ENCODE results near the gene ANKS1A.

ANKS1A gene

DNA sequence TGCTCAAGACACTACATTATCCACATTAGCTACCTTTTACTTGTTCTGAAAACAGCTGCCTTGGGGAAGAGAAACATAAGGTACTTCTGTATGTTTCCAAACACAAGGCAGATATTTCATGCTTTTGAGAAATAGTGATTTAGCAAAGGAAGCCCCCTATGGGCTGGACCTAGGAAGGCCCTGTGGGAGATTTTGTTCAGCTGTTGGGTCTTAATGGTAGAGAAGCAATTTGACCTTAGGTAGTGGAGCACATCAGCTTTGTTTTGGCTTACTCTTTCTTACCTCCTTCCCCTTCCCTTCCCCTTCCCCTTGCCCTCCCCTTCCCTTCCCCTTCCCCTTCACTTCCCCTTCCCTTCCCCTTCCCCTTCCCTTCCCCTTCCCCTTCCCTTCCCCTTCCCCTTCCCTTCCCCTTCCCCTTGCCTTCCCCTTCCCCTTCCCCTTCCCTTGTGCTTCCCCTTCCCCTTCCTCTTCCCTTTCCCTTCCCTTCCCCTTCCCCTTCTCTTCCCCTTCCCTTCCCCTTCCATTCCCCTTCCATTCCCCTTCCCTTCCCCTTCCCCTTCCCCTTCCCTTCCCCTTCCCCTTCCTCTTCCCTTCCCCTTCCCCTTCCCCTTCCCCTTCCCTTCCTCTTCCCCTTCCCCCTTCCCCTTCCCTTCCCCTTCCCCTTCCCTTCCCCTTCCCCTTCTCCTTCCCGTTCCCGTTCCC is 84.6 kb downstream of the ANKS1A start:
- TF ChIP-seq, protein P1, sequence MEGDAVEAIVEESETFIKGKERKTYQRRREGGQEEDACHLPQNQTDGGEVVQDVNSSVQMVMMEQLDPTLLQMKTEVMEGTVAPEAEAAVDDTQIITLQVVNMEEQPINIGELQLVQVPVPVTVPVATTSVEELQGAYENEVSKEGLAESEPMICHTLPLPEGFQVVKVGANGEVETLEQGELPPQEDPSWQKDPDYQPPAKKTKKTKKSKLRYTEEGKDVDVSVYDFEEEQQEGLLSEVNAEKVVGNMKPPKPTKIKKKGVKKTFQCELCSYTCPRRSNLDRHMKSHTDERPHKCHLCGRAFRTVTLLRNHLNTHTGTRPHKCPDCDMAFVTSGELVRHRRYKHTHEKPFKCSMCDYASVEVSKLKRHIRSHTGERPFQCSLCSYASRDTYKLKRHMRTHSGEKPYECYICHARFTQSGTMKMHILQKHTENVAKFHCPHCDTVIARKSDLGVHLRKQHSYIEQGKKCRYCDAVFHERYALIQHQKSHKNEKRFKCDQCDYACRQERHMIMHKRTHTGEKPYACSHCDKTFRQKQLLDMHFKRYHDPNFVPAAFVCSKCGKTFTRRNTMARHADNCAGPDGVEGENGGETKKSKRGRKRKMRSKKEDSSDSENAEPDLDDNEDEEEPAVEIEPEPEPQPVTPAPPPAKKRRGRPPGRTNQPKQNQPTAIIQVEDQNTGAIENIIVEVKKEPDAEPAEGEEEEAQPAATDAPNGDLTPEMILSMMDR (conservative IDR thresholded peaks at IDR 0.05; ENCODE audit: low read depth, low read length): no peak
- no peak overlapping the region for H2AFZ ChIP-seq (ENCODE audit: low read depth)
- no peaks in the 10 kb centered on the region for H3K79me2 ChIP-seq (ENCODE audit: insufficient read depth, low read depth)
- H3K36me3 ChIP-seq (ENCODE audit: insufficient read depth): no peaks in the 10 kb centered on the region
- no peak overlapping the region for H3K4me3 ChIP-seq (IDR thresholded peaks at IDR 0.05; ENCODE audit: insufficient read depth, low read depth, low read length)
- no peaks in the 10 kb centered on the region for H3K27me3 ChIP-seq (ENCODE audit: insufficient read depth, low read depth)
- H3K4me1 ChIP-seq (ENCODE audit: low read depth, poor library complexity, severe bottlenecking): peaks cover 9% of the 10 kb centered on the region
- no peak overlapping the region for H3K9ac ChIP-seq
- no peak overlapping the region for H3K4me2 ChIP-seq
- no peak overlapping the region for H3K27ac ChIP-seq
- no peaks in the 10 kb centered on the region for H4K20me1 ChIP-seq (ENCODE audit: insufficient read depth)

DNA sequence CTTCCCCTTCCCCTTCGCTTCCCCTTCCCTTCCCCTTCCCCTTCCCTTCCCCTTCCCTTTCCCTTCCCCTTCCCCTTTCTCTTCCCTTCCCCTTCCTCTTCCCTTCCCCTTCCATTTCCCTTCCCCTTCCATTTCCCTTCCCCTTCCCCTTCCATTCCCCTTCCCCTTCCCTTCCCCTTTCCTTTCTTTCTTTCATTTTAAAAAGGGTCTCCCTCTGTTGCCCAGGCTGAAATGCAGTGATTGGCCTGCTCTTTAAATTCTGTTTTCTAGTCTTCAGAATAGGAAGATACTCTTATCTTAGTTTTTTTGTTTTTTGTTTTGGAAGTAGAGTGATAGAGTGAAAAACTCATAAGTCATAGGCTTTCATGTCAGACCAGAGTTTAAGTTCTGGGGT is 85.2 kb downstream of the ANKS1A start:
- Histone ChIP-seq H3K36me3 (ENCODE audit: insufficient read depth) (no peaks in the 10 kb centered on the region), H3K4me1 (ENCODE audit: low read depth, poor library complexity, severe bottlenecking) (peaks cover 11% of the 10 kb centered on the region), H4K20me1 (ENCODE audit: insufficient read depth) (no peaks in the 10 kb centered on the region), H3K4me2 (no peak overlapping the region), H3K79me2 (ENCODE audit: insufficient read depth, low read depth) (no peaks in the 10 kb centered on the region), H3K27ac (no peak overlapping the region), H3K9ac (no peak overlapping the region), H2AFZ (ENCODE audit: low read depth) (no peak overlapping the region), H3K4me3 (IDR thresholded peaks at IDR 0.05; ENCODE audit: insufficient read depth, low read depth, low read length) (no peak overlapping the region), H3K27me3 (ENCODE audit: insufficient read depth, low read depth) (no peaks in the 10 kb centered on the region)
- TF ChIP-seq, protein P1 (conservative IDR thresholded peaks at IDR 0.05; ENCODE audit: low read depth, low read length): no peak

- no peaks in the 10 kb centered on the region for H3K36me3 ChIP-seq (ENCODE audit: insufficient read depth)
Measured at GRCh38 chr6:34976239-34976638, 87.2 kb downstream of the ANKS1A start.

DNA sequence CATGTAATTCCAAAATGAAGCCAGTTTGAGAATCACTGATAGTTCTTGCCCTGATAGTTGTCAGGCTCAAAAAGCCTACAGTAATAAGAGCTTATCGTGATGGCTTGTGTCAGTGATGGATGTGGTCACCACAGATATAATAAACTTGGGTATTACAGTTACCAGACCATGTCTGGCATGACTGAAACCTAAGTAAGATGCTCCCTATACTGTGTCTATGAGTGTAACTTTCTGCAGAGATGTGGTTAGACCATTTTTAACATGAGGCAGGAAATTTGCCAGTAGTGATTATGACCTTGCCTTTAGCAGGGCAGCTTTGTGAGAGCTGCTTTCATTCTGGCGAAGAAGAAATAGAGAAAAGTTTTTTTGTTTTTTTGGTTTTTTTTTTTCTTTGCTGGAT is 90.2 kb downstream of the ANKS1A start:
- Histone ChIP-seq H3K27ac (no peak overlapping the region), H3K4me2 (no peak overlapping the region), H3K79me2 (ENCODE audit: insufficient read depth, low read depth) (no peaks in the 10 kb centered on the region), H4K20me1 (ENCODE audit: insufficient read depth) (no peaks in the 10 kb centered on the region), H2AFZ (ENCODE audit: low read depth) (no peak overlapping the region), H3K4me3 (IDR thresholded peaks at IDR 0.05; ENCODE audit: insufficient read depth, low read depth, low read length) (no peak overlapping the region), H3K27me3 (ENCODE audit: insufficient read depth, low read depth) (no peaks in the 10 kb centered on the region), H3K4me1 (ENCODE audit: low read depth, poor library complexity, severe bottlenecking) (peaks cover 21% of the 10 kb centered on the region), H3K36me3 (ENCODE audit: insufficient read depth) (no peaks in the 10 kb centered on the region), H3K9ac (no peak overlapping the region)
- TF ChIP-seq, protein P1 (conservative IDR thresholded peaks at IDR 0.05; ENCODE audit: low read depth, low read length): no peak

More at GRCh38 chr6:34976239-34976638, 87.2 kb downstream of the ANKS1A start:
- Histone ChIP-seq H2AFZ (ENCODE audit: low read depth) (no peak overlapping the region), H4K20me1 (ENCODE audit: insufficient read depth) (no peaks in the 10 kb centered on the region), H3K9ac (no peak overlapping the region), H3K4me1 (ENCODE audit: low read depth, poor library complexity, severe bottlenecking) (peaks cover 5% of the 10 kb centered on the region), H3K4me2 (no peak overlapping the region), H3K27ac (no peak overlapping the region), H3K4me3 (IDR thresholded peaks at IDR 0.05; ENCODE audit: insufficient read depth, low read depth, low read length) (no peak overlapping the region), H3K79me2 (ENCODE audit: insufficient read depth, low read depth) (no peaks in the 10 kb centered on the region), H3K27me3 (ENCODE audit: insufficient read depth, low read depth) (no peaks in the 10 kb centered on the region)
- TF ChIP-seq, protein P1 (conservative IDR thresholded peaks at IDR 0.05; ENCODE audit: low read depth, low read length): no peak

Measured in KMS-11 (cell line).